Stimulated activated CD4-positive, alpha-beta T cell treated with anti-CD3 and anti-CD28 coated beads, Interleukin-1b, Interleukin-23, amount 100 ng/mL, for 48 hours (primary cell): ENCODE measurements around the gene CDK5R2.

Experiments used
- DNase-seq: peaks from one replicate; pipeline ENCODE4 v3.0.0-alpha.2; 2020

The CDK5R2 gene

GRCh38 chr2:219010162-219010756 is 50.8 kb downstream of the CDK5R2 start:
- DNase-seq, result peak; percentile 17

DNA sequence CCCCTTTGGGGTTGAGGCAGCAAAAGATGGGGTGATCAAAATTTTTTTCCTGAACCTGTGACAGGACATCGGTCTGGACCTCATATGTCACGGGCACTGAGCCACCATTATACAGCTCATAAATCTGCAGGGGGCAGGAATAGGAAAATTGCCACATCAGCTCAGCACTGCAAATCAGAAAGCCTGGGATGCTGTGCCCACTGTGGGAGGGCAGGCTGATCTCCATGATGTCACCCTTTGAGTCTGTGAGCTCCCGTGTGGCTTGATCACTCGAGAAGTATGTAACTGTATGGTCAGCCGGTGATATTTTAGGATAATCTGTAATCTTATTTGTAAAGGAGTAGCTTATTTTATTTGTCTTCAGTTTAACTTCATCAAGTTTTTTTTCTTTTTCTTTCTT is 51.4 kb downstream of the CDK5R2 start:
- DNase-seq, result no peak
